Lung (tissue), 12 donors: ENCODE results near the gene NOXA1. TPM values are rescaled to one million over a fixed set of nuclear protein-coding genes. Genes with fewer than 3 reads are reported as not detected.
A peak's percentile ranks its signal among the peaks of the same experiment; 100 is the strongest.

Source experiments
- ATAC-seq: fragments of 200-7000 bp; cut with Tn5 transposase; one replicate; pipeline ENCODE4 v1.9.1; 2020; ENCODE audit warnings: moderate number of reproducible peaks; ENCODE audit not compliant: insufficient read depth, low FRiP score
- DNase-seq, 3 donors: peaks; one replicate each; pipeline ENCODE4 v3.0.0-alpha.2; 2013 to 2017
- H3K27ac ChIP-seq, 2 donors: one replicate each; pipeline ENCODE4 v1.5.1; 2013; ENCODE audit warnings: mild to moderate bottlenecking in 2 of 2, moderate library complexity in 2 of 2, control low read depth in 1 of 2, inconsistent platforms in 1 of 2, low read depth in 1 of 2, low read length in 1 of 2
- H3K27me3 ChIP-seq, 3 donors: one replicate each; pipeline ENCODE4 v1.5.1; 2013; ENCODE audit warnings: low read length in 2 of 3; ENCODE audit not compliant: control insufficient read depth in 3 of 3, insufficient read depth in 3 of 3
- H3K36me3 ChIP-seq, 4 donors: one replicate each; pipeline ENCODE4 v1.5.1; 2013; ENCODE audit warnings: low read length in 4 of 4, mild to moderate bottlenecking in 1 of 4, moderate library complexity in 1 of 4; ENCODE audit not compliant: control insufficient read depth in 4 of 4, insufficient read depth in 4 of 4
- H3K4me1 ChIP-seq, 5 donors: one replicate each; pipeline ENCODE4 v1.5.1; 2013; ENCODE audit warnings: low read length in 5 of 5, mild to moderate bottlenecking in 2 of 5, moderate library complexity in 1 of 5; ENCODE audit not compliant: control insufficient read depth in 5 of 5, insufficient read depth in 5 of 5
- H3K4me3 ChIP-seq: one replicate; pipeline ENCODE4 v1.5.1; 2013; ENCODE audit warnings: mild to moderate bottlenecking, control low read depth, moderate library complexity
- H3K9ac ChIP-seq, 2 donors: one replicate each; pipeline ENCODE4 v1.5.1; 2013; ENCODE audit warnings: low read length in 2 of 2, control low read depth in 1 of 2; ENCODE audit not compliant: insufficient read depth in 1 of 2
- H3K9me3 ChIP-seq, 4 donors: one replicate each; pipeline ENCODE4 v1.5.1; 2013; ENCODE audit warnings: low read length in 3 of 4, mild to moderate bottlenecking in 1 of 4, moderate library complexity in 1 of 4; ENCODE audit not compliant: control insufficient read depth in 4 of 4, insufficient read depth in 3 of 4
- CTCF ChIP-seq: IDR thresholded peaks from 2 replicates; pipeline ENCODE4 v1.5.1; 2012; ENCODE audit warnings: mild to moderate bottlenecking; ENCODE audit errors: control extremely low read depth, extremely low read depth
- WGBS, 2 donors: extraction: QIAGEN DNeasy Blood & Tissue Kit; methylation state at CpG; one replicate each; pipeline ENCODE4 v1.1.7; 2013; 5-methylcytosine and 5-hydroxymethylcytosine counted together
- polyA plus RNA-seq, 2 donors: library from polyadenylated mRNA; stranded (reverse); fragments of 200-250 nt; gene quantifications; one replicate each; pipeline ENCODE4 v1.2.1, GENCODE V29; 2013
- total RNA-seq, 2 donors: library from RNA; depleted of rRNA in 1 of 2; stranded (reverse); fragments of >200 nt in 1 of 2; gene quantifications; one replicate each; pipeline ENCODE4 v1.2.1, GENCODE V29; 2014 to 2021
- donor health status: control.
- donor health status: control.
- donor health status: Bipolar disorder and iron deficiency.
- donor health status: healthy.
- donor health status: DM: yes; HTN: yes; CAD: no.

NOXA1 gene
- total and polyA plus RNA-seq, 4 donors = 2.1 to 11.7 (median 6.6) TPM

DNA sequence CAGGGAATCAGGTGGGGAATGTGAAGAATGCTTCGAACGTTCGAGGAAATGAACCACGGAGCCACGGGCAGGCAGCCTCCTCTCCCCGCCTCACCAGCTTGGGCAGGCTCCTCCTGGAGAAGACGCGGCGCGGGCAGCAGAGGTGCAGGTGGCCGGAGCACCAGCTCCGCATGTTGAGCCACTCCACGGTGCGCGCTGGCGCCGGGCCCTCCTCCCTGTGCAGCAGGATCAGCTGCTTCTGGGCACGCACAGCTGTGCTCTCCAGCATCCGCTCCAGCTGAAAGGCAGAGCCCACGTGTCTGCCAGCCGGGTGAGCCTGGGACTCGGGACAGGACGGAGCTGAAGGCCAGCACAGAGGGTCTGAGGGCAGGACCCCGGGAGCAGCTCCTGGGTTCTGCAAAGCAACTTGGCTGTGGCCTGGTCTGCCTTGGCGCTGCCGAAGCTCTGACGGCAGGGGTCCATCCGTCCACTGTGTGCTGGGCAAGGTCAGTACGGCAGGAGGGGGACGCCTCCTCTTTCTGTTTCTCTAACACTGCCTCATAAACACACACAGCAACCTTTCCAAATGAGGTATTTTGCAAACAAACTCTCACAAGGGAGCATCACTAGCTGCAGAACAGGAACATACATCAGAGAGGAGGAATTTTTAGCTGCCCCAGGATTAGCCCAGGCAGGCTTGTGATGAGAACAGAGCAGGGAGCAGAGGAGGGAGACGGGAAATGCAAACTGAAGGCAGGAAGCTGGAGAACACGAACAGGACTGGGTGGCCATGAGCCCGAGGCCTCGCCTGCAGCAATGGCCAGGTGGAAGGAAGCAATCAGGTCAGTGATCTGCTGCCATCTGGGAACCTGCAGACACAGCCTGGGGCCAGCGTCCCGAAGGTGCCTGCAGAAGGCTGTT lies 56.0 kb downstream of the NOXA1 start:
- DNase-seq (peak in 1 of 3 donors; percentile 34), ATAC-seq (no peak)
- H3K36me3 ChIP-seq = no peaks in the 10 kb centered on the region
- TF ChIP-seq CTCF = no peak
- no peak overlapping the region for H3K9ac ChIP-seq
- H3K4me3 ChIP-seq = no peak overlapping the region
- H3K27ac ChIP-seq = no peak overlapping the region
- peaks cover 0 to 3% (median 0%) of the 10 kb centered on the region in 5 donors for H3K4me1 ChIP-seq
- H3K27me3 ChIP-seq = no peaks in the 10 kb centered on the region
- peaks cover 0 to 11% (median 3%) of the 10 kb centered on the region in 4 donors for H3K9me3 ChIP-seq
- 63 to 73% methylated on average over 36 of the region's 36 CpGs for WGBS, 2 donors

DNA sequence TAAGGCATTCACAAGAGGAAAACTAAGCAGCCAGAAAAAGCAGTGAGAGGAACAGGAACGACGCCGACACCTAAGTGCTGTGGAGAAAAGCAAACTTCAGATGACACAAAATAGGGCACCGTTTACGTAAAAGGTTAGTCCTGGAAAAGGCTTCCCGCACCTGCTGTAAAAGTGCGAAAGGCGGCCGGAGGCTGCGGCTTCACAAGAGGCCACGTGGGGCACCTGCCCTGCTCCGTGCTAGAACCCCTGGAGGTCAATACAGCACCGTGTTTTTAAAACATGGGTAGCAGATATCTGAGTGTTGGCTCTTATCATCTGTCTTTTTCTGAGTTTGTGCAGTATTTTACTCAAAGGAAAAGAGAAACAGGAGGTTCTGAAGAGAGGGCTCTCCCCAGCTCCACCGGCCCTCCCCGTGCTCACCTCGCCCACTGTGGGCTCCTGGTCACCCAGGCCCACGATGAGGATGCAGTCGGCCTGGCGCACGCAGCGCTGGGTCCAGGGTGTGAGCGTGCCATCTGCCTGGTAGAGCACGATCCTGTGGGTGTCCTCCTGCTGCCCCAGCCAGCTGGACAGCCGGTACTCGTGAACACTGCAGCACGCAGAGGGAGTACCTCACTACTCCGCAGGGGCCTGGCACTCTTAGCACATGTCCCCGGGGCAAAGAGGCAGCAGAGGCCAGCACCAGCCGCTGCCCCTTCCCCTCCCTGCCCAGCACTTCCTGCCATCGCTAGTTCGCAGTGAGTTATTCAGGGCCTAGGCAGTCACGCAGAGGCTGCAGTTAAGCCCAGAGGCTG lies 56.9 kb downstream of the NOXA1 start:
- Histone ChIP-seq H3K4me1 (peaks cover 0 to 3% (median 0%) of the 10 kb centered on the region in 5 donors), H3K27me3 (no peaks in the 10 kb centered on the region), H3K4me3 (no peak overlapping the region), H3K27ac (no peak overlapping the region), H3K9me3 (peaks cover 0 to 9% (median 3%) of the 10 kb centered on the region in 4 donors), H3K9ac (no peak overlapping the region), H3K36me3 (no peaks in the 10 kb centered on the region)
- no peak for DNase-seq
- WGBS, 2 donors = 89 to 90% methylated on average over 32 of the region's 32 CpGs
- no peak for ATAC-seq
- no peak for TF ChIP-seq CTCF

DNA sequence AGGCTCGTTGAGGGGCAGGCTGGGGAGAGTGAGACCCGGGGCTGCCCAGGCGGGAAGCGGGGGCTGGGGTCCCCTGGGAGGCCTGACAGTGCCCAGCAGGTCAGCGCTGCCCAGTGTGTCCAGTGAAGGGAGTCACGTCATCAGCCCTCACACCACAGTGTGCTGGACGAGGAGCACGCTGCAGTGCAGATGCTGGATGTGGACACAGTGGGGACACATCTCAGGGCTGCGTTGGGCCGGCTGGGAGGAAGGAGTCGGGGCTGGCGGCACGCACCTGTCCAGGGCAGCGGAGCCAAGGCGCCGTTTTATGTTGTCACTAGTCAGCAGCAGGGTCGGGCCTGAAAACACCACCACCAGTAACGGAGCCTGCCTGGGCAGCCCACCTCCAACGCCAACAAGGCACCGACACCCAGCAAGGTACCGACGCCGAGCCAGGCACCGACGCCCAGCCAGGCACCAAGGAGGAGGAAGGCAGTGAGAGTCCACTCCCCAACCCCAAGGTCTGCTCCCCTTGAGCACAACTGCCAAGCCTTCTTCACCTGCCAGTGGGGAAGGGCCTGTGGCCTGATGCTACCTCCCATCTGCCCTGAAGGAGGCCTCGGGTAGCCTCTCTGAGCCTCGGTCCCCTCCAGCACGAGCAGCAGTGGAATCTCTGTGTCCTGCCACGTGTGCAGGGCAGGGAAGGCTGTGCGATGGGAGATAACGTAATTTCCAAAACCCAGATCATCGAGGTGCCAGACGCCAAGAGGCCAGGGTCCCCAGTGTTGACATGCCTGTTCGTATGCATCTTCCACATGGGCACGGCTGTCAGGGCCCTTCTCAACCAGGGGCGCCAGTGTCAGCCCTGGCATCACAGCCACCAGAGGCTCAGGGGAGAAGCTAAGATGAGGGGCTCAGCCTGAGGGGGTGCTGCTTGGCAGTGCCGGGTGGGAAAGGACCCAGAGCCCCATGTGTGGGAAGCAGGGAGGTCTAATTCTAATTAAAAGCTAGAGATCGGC lies 57.8 kb downstream of the NOXA1 start:
- ATAC-seq = no peak
- TF ChIP-seq CTCF = no peak

More for the DNA sequence above, 57.8 kb downstream of the NOXA1 start:
- H3K9me3 ChIP-seq = peaks cover 0 to 4% (median 2%) of the 10 kb centered on the region in 4 donors
- H3K4me3 ChIP-seq = no peak overlapping the region
- no peaks in the 10 kb centered on the region for H3K27me3 ChIP-seq
- H3K4me1 ChIP-seq = peaks cover 0 to 3% (median 0%) of the 10 kb centered on the region in 5 donors
- 93 to 94% methylated on average over 38 of the region's 38 CpGs for WGBS, 2 donors
- no peak overlapping the region for H3K27ac ChIP-seq
- DNase-seq = no peak
- no peaks in the 10 kb centered on the region for H3K36me3 ChIP-seq
- no peak overlapping the region for H3K9ac ChIP-seq
